WTC11 (cell line): ENCODE measurements around the gene DDR2. TPM values are rescaled to one million over a fixed set of nuclear protein-coding genes. Genes with fewer than 3 reads are reported as not detected.

Experiments
- ATAC-seq: fragments of 200-7000 bp; cut with Tn5 transposase; 2 replicates; pipeline ENCODE4 v1.10.0; 2021; ENCODE audit warnings: mild to moderate bottlenecking, moderate library complexity
- CTCF ChIA-PET: fragments of 300-600 bp; sonication (Branson Sonifier 250); formaldehyde crosslinking; loops from one replicate; lab custom pipeline; 2021; ENCODE audit warnings: antibody characterized with exemption; lab: Charles Lee
- POLR2A ChIA-PET: fragments of 350-600 bp; sonication (Branson Sonifier 250); formaldehyde crosslinking; loops from one replicate; lab custom pipeline; 2021; ENCODE audit warnings: antibody characterized with exemption; lab: Charles Lee
- DNase-seq: peaks from one replicate; pipeline ENCODE4 v3.0.0; 2021; ENCODE audit warnings: low spot score
- H3K27ac Mint-ChIP-seq: 2 replicates; pipeline ENCODE4 v1.8.0; 2021; ENCODE audit warnings: mixed read lengths
- H3K27me3 Mint-ChIP-seq: 2 replicates; pipeline ENCODE4 v1.8.0; 2021; ENCODE audit warnings: low read depth, mild to moderate bottlenecking, moderate library complexity, mixed read lengths
- H3K36me3 Mint-ChIP-seq: 2 replicates; pipeline ENCODE4 v1.8.0; 2021; ENCODE audit warnings: mixed read lengths
- H3K4me1 Mint-ChIP-seq: 2 replicates; pipeline ENCODE4 v1.8.0; 2022; ENCODE audit warnings: mixed read lengths
- H3K4me3 Mint-ChIP-seq: 2 replicates; pipeline ENCODE4 v1.8.0; 2021; ENCODE audit warnings: mild to moderate bottlenecking, moderate library complexity, mixed read lengths
- H3K9me3 Mint-ChIP-seq: 2 replicates; pipeline ENCODE4 v1.8.0; 2021; ENCODE audit warnings: mixed read lengths
- AFF4 ChIP-seq: sonication (generic); formaldehyde crosslinking; IDR thresholded peaks from 2 replicates; pipeline ENCODE4 v1.8.1; 2023; ENCODE audit warnings: mild to moderate bottlenecking, missing genetic modification reagents, borderline replicate concordance
- E2F1 ChIP-seq: sonication (generic); formaldehyde crosslinking; IDR thresholded peaks from 2 replicates; pipeline ENCODE4 v1.8.0; 2022; ENCODE audit warnings: mild to moderate bottlenecking, missing genetic modification reagents
- FOXK1 ChIP-seq: sonication (generic); formaldehyde crosslinking; IDR thresholded peaks from 2 replicates; pipeline ENCODE4 v1.8.0; 2022; ENCODE audit warnings: mild to moderate bottlenecking, moderate library complexity, missing genetic modification reagents
- FOXP1 ChIP-seq: sonication (generic); formaldehyde crosslinking; IDR thresholded peaks from 2 replicates; pipeline ENCODE4 v1.8.0; 2022; ENCODE audit warnings: missing genetic modification reagents, mild to moderate bottlenecking, moderate library complexity, borderline replicate concordance
- KAT7 ChIP-seq: sonication (generic); formaldehyde crosslinking; IDR thresholded peaks from 2 replicates; pipeline ENCODE4 v1.8.1; 2023; ENCODE audit warnings: missing genetic modification reagents, mild to moderate bottlenecking, borderline replicate concordance
- NFYB ChIP-seq: sonication (generic); formaldehyde crosslinking; conservative IDR thresholded peaks from 2 replicates; pipeline ENCODE4 v1.8.0; 2022; ENCODE audit warnings: low read depth, missing genetic modification reagents
- RELA ChIP-seq: sonication (generic); formaldehyde crosslinking; IDR thresholded peaks from 2 replicates; pipeline ENCODE4 v1.8.1; 2022; ENCODE audit warnings: missing genetic modification reagents, mild to moderate bottlenecking, borderline replicate concordance
- SMAD4 ChIP-seq: sonication (generic); formaldehyde crosslinking; IDR thresholded peaks from 2 replicates; pipeline ENCODE4 v1.8.0; 2022; ENCODE audit warnings: mild to moderate bottlenecking, missing genetic modification reagents
- SOX15 ChIP-seq: fragments of 250-450 bp; sonication (Bioruptor Pico); IDR thresholded peaks from 2 replicates; pipeline ENCODE4 v1.9.0; 2021; ENCODE audit warnings: mild to moderate bottlenecking
- ZNF121 ChIP-seq: sonication (generic); formaldehyde crosslinking; IDR thresholded peaks from 2 replicates; pipeline ENCODE4 v1.8.0; 2023; ENCODE audit warnings: missing genetic modification reagents
- ZNF232 ChIP-seq: sonication (generic); formaldehyde crosslinking; IDR thresholded peaks from 2 replicates; pipeline ENCODE4 v1.8.0; 2022; ENCODE audit warnings: mild to moderate bottlenecking, missing genetic modification reagents
- ZNF396 ChIP-seq: fragments of 250-450 bp; sonication (Bioruptor Pico); IDR thresholded peaks from 2 replicates; pipeline ENCODE4 v1.8.0; 2021; ENCODE audit warnings: mild to moderate bottlenecking, moderate library complexity, borderline replicate concordance
- ZNF416 ChIP-seq: fragments of 250-450 bp; sonication (Bioruptor Pico); IDR thresholded peaks from 2 replicates; pipeline ENCODE4 v1.9.0; 2021; ENCODE audit warnings: mild to moderate bottlenecking, inconsistent platforms
- ZNF425 ChIP-seq: fragments of 250-450 bp; sonication (Bioruptor Pico); conservative IDR thresholded peaks from 2 replicates; pipeline ENCODE4 v1.9.0; 2021; ENCODE audit warnings: mild to moderate bottlenecking
- ZNF512 ChIP-seq: sonication (generic); formaldehyde crosslinking; IDR thresholded peaks from 2 replicates; pipeline ENCODE4 v1.8.1; 2022; ENCODE audit warnings: missing genetic modification reagents, borderline replicate concordance
- total RNA-seq: library from RNA; stranded (reverse); gene quantifications from 3 replicates; pipeline ENCODE4 v1.2.3, GENCODE V29; 2021
- TF ChIP-seq, protein P1 (sequence below): fragments of 250-450 bp; sonication (Bioruptor Pico); IDR thresholded peaks from 2 replicates; pipeline ENCODE4 v2.1.2; 2022; ENCODE audit warnings: mild to moderate bottlenecking, moderate library complexity
- TF ChIP-seq, protein P2 (sequence below): sonication (generic); formaldehyde crosslinking; IDR thresholded peaks from 2 replicates; pipeline ENCODE4 v1.8.1; 2022; ENCODE audit warnings: low read depth, mild to moderate bottlenecking, moderate library complexity, missing genetic modification reagents, borderline replicate concordance
- TF ChIP-seq, protein P3 (sequence below): sonication (generic); formaldehyde crosslinking; IDR thresholded peaks from 2 replicates; pipeline ENCODE4 v1.8.1; 2022; ENCODE audit warnings: low read depth, missing genetic modification reagents, borderline replicate concordance
- TF ChIP-seq, protein P4 (sequence below): fragments of 250-450 bp; sonication (Bioruptor Pico); IDR thresholded peaks from 2 replicates; pipeline ENCODE4 v1.9.0; 2021; ENCODE audit warnings: moderate library complexity, mild to moderate bottlenecking, inconsistent platforms, borderline replicate concordance

DDR2 gene
- total RNA-seq, 1 experiment from 2014 or later: 0.85 TPM

- TF ChIP-seq ZNF512 (no peak), AFF4 (CRISPR knock-in tag) (no peak), ZNF232 (CRISPR knock-in tag) (no peak)
Measured at GRCh38 chr1:162617513-162617912, 14.8 kb upstream of the DDR2 start (continued).

DNA sequence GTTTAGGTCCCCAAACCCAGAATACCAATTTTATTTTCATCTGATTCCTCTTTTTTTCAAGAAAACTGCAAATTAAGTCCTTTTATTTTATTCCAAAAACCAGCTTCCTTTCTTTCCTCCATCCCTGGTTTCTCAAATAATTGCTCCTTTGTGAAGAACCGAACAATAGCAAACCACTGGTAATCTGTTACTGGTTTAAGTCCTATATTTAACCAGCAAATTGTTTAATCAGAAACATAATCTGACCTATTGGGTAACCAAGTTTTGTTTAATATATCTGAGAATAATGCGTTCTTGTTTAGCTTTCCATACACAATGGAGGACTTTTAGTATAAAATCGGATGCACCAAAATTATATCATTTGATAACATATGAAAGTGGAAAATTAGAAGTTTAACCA lies 13.2 kb upstream of the DDR2 start:
- peaks cover 38% of the 10 kb centered on the region for H3K9me3 Mint-ChIP-seq
- H3K4me1 Mint-ChIP-seq: no peaks in the 10 kb centered on the region
- H3K4me3 Mint-ChIP-seq: no peak overlapping the region
- H3K27ac Mint-ChIP-seq: no peak overlapping the region
- H3K36me3 Mint-ChIP-seq: peaks cover 14% of the 10 kb centered on the region
- H3K27me3 Mint-ChIP-seq: no peaks in the 10 kb centered on the region; the same call in 1 of the 2 replicates
- ChIA-PET CTCF (no interaction called here), POLR2A (no interaction called here)
- ATAC-seq: no peak
- DNase-seq: no peak
- TF ChIP-seq, protein P1, sequence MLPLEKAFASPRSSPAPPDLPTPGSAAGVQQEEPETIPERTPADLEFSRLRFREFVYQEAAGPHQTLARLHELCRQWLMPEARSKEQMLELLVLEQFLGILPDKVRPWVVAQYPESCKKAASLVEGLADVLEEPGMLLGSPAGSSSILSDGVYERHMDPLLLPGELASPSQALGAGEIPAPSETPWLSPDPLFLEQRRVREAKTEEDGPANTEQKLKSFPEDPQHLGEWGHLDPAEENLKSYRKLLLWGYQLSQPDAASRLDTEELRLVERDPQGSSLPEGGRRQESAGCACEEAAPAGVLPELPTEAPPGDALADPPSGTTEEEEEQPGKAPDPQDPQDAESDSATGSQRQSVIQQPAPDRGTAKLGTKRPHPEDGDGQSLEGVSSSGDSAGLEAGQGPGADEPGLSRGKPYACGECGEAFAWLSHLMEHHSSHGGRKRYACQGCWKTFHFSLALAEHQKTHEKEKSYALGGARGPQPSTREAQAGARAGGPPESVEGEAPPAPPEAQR (CRISPR knock-in tag): no peak
- TF ChIP-seq, protein P2, sequence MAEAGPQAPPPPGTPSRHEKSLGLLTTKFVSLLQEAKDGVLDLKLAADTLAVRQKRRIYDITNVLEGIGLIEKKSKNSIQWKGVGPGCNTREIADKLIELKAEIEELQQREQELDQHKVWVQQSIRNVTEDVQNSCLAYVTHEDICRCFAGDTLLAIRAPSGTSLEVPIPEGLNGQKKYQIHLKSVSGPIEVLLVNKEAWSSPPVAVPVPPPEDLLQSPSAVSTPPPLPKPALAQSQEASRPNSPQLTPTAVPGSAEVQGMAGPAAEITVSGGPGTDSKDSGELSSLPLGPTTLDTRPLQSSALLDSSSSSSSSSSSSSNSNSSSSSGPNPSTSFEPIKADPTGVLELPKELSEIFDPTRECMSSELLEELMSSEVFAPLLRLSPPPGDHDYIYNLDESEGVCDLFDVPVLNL (CRISPR knock-in tag): no peak
- TF ChIP-seq NFYB: no peak
- TF ChIP-seq E2F1 (CRISPR knock-in tag): no peak
- no peak for TF ChIP-seq FOXK1 (CRISPR knock-in tag)
- TF ChIP-seq, protein P3, sequence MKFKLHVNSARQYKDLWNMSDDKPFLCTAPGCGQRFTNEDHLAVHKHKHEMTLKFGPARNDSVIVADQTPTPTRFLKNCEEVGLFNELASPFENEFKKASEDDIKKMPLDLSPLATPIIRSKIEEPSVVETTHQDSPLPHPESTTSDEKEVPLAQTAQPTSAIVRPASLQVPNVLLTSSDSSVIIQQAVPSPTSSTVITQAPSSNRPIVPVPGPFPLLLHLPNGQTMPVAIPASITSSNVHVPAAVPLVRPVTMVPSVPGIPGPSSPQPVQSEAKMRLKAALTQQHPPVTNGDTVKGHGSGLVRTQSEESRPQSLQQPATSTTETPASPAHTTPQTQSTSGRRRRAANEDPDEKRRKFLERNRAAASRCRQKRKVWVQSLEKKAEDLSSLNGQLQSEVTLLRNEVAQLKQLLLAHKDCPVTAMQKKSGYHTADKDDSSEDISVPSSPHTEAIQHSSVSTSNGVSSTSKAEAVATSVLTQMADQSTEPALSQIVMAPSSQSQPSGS (CRISPR knock-in tag): no peak
- no peak for TF ChIP-seq SOX15 (CRISPR knock-in tag)
- no peak for TF ChIP-seq SMAD4 (CRISPR knock-in tag)
- no peak for TF ChIP-seq ZNF396 (CRISPR knock-in tag)

GRCh38 chr1:162621256-162621655 lies 11.0 kb upstream of the DDR2 start:
- no peak for DNase-seq
- Mint-ChIP-seq H3K27ac (no peak overlapping the region), H3K4me1 (no peaks in the 10 kb centered on the region), H3K9me3 (peaks cover 29% of the 10 kb centered on the region), H3K4me3 (no peak overlapping the region), H3K36me3 (peaks cover 14% of the 10 kb centered on the region), H3K27me3 (no peaks in the 10 kb centered on the region; the same call in 1 of the 2 replicates)
- CTCF ChIA-PET: no interaction called here
- ATAC-seq: no peak
- POLR2A ChIA-PET: no interaction called here
- TF ChIP-seq ZNF425 (CRISPR knock-in tag) (no peak), ZNF121 (CRISPR knock-in tag) (no peak), KAT7 (CRISPR knock-in tag) (no peak), RELA (CRISPR knock-in tag) (no peak), FOXP1 (no peak), ZNF416 (CRISPR knock-in tag) (no peak)
- TF ChIP-seq, protein P4, sequence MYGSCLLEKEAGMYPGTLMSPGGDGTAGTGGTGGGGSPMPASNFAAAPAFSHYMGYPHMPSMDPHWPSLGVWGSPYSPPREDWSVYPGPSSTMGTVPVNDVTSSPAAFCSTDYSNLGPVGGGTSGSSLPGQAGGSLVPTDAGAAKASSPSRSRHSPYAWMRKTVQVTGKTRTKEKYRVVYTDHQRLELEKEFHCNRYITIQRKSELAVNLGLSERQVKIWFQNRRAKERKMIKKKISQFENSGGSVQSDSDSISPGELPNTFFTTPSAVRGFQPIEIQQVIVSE (CRISPR knock-in tag): no peak
